NB4 (cell line): ENCODE results near the gene IRF2BP2.

Experiments used
- POLR2A ChIP-seq: IDR thresholded peaks from 2 replicates; pipeline ENCODE4 v1.6.1; 2011; ENCODE audit warnings: mild to moderate bottlenecking; ENCODE audit not compliant: insufficient read length; ENCODE audit errors: extremely low read depth
- TF ChIP-seq, protein P1 (sequence below): IDR thresholded peaks from one replicate; pipeline ENCODE4 v1.5.1; 2012; ENCODE audit warnings: low read depth, low read length
- TF ChIP-seq, protein P2 (sequence below): IDR thresholded peaks from 2 replicates; pipeline ENCODE4 v1.6.1; 2011; ENCODE audit warnings: low read depth, low read length

DNA sequence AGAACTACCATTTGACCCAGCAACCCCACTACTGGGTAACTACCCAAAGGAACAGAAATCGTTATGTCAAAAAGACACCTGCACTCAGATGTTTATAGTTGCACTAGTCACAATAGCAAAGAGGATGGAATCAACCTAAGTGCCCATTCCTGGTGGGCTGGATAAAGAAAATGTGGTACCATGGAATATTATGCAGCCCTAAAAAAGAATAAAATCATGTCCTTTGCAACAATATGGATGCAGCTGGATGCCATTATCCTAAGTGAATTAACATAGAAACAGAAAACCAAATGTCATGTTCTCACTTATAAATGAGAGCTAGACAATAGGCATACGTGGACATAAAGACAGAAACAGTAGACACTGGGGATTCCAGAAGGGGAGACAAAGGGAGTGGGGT is 32.5 kb upstream of the IRF2BP2 start:
- TF ChIP-seq, protein P1, sequence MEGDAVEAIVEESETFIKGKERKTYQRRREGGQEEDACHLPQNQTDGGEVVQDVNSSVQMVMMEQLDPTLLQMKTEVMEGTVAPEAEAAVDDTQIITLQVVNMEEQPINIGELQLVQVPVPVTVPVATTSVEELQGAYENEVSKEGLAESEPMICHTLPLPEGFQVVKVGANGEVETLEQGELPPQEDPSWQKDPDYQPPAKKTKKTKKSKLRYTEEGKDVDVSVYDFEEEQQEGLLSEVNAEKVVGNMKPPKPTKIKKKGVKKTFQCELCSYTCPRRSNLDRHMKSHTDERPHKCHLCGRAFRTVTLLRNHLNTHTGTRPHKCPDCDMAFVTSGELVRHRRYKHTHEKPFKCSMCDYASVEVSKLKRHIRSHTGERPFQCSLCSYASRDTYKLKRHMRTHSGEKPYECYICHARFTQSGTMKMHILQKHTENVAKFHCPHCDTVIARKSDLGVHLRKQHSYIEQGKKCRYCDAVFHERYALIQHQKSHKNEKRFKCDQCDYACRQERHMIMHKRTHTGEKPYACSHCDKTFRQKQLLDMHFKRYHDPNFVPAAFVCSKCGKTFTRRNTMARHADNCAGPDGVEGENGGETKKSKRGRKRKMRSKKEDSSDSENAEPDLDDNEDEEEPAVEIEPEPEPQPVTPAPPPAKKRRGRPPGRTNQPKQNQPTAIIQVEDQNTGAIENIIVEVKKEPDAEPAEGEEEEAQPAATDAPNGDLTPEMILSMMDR: no peak
- no peak for TF ChIP-seq POLR2A
- TF ChIP-seq, protein P2, sequence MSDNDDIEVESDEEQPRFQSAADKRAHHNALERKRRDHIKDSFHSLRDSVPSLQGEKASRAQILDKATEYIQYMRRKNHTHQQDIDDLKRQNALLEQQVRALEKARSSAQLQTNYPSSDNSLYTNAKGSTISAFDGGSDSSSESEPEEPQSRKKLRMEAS: no peak
